ENCODE results near the gene LIPG.

The LIPG gene

DNA sequence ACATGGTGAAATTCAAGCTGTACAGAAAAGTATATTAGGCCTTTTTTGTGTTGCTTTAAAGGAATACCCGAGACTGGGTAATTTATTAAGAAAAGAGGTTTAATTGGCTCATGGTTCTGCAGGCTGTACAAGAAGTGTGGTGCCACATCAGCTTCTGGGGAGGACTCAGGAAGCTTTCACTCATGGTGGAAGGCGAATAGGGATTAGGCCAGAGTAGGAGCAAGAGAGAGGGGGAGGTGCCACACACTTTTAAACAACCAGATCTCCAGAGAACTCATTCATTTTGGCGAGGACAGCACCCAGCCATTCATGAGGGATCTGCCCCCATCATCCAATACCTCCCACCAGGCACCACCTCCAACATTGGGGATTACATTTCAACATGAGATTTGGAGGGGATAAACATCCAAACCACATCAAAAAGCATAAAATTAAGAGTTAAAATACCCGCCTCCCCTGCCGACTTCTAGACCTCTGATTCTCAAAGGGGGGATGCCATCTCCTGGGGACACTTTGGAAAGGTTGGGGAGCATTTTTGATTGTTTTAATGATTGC is 15.1 kb upstream of the LIPG start:
- DNase-seq: no peak

DNA sequence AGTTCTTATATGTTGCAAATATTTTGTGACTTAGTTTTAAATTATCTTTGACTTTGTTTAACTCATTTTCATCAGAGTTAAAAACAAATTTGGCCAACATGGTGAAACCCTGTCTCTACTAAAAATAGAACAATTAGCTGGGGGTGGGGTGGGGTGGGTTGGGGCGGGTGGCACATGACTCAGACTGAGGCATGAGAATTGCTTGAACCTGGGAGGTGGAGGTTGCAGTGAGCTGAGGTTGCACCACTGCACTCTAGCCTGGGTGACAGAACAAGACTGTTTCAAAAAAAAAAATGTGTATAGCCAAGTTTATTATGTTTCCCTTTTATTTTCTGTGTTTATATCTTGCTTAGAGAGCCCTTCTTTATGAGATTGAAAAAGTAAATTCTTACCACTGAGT is 14.2 kb upstream of the LIPG start:
- DNase-seq: no peak

DNA sequence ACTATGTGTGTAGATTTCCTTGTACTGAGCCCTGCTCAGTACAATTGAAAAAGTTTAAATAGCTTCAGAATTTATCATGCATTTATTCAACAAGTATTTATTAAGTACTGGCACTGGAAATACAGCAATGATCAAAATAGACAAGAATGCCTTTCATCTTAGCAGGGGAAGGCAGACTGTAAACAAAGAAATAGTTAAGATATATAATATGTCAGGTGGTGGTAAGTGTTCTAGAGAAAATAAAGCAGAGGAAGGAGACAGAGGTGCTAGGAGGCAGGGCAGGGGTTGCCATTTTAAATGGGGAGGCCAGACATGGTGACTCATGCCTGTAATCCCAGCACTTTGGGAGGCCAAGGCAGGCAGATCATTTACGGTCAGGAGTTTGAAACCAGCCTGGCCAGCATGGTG is 13.6 kb upstream of the LIPG start:
- no peak for DNase-seq

DNA sequence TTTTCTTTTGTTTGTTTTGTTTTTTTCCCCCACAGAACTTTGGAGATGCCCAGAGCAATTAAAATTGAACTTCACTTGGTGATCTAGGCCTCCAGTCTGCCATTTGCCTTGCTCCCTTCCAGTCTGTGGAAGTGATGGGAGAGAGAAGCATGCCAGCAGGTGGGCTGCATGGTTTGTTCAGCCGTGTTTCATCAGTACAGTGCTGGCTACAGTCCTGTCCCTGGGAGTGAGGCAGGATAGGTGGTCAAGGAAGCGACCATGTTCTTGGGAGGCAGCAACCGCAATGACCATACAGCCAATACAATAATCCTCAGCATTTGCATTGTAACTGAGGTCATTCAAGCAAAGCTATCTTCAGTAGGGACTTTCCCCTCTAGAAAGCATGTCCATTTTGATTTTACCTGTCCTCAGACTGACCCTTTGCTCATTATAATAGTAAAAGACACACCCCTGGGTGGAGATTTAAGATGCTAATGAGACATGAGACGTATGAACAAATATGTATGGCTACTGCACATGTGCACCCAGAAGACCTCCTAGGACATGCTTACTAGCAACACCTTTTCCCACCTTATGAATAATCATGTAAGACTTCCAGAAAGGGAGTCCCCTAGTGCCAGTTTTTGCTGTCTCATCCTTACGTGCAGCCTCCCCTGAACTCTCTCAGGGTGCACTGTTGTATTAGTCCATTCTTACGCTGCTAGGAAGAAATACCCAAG is 11.1 kb upstream of the LIPG start:
- DNase-seq: no peak

DNA sequence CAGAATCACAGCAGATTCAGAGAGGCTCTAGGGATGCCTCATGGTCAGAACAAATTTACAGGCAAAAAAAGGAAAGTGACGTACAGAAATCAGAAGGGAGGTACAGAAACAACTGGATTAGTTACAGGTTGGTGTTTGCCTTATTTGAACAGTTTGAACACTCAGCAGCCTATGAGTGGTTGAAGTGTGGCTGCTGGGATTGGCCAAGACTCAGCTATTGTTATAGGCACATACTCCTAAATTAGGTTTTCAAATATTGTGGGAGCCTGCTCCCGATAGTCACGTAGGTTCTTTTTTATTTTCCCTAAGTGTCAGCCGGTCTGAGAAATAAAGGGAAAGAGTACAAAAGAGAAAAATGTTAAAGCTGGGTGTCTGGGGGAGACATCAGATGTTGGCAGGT is 8.9 kb upstream of the LIPG start:
- no peak for DNase-seq

DNA sequence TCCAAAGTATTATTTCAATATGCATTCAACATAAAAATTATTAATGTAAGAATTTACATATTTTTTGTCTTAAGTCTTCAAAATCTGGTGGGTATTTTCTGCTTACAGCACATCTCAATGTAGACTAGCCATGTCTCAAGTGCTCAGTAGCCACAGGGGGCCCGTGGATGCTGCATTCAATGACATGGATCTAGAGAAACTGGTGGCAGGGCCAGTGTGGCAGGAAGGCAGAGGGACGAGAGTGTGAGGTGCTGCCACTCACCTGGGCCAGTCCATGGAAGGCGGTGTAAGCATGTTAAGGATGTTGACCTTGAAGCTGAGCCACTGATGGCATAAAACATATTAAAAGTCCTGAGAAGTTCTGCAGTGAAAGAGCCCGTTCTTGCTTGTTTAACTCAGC is 6.2 kb upstream of the LIPG start:
- no peak for DNase-seq

DNA sequence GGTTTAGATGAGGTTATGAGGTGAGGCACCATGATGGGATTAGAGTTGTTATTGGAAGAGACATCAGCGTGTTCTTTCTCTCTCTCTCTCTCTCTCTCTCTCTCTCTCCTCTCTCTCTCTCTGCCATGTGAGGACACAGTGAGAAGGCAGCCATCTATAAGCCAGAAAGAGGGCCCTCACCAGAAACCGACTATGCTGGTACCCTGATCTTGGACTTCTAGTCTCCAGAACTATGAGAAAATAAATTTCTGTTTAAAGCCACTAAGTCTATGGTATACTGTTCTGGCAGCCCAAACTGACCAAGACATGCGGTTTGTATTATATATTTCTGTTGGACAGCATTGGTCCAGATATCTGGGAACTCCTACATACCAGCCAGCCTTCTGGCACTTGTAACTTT is 3.5 kb upstream of the LIPG start:
- DNase-seq: no peak

DNA sequence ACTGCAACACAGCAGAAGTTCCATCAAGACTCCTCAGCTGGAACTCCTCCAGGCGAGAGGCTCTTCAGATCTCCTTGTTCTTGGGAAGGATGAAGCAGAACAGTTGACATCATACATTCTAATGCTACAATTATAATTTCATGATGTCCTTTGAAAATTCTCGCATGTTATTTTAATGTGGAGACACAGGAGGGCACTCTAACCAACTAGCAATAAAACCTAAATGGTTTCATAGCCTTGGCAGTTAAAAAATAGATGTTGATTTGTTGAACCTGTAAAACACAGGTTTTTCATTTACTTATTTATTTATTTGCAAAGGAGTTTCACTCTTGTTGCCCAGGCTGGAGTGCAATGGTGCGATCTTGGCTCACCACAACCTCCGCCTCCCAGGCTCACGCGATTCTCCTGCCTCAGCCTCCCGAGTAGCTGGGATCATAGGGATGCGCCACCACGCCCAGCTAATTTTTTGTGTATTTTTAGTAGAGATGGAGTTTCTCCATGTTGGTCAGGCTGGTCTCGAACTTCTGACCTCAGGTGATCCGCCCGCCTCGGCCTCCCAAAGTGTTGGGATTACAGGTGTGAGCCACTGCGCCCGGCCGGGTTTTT is 2.4 kb upstream of the LIPG start:
- peak in 1 of 2 donors; percentile 41 for DNase-seq

DNA sequence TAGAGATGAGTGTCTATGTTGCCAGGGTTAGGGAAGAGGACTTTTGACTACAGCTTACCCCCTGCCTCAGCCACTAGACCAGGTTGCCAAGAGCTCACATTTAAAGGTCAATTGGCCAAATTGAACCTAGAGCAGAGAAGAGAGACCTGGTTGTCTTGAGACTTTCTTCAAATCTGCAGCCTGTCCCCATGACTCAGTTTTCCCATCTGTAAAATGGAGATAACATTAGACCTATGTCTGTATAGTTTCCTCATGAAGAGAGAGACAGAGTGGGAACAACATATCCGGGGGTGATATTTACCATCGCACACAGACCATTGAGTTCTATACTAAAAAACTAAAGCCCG is 1.6 kb upstream of the LIPG start:
- DNase-seq: no peak

GRCh38 chr18:49560624-49561288 is 1.1 kb upstream of the LIPG start:
- no peak for DNase-seq

DNA sequence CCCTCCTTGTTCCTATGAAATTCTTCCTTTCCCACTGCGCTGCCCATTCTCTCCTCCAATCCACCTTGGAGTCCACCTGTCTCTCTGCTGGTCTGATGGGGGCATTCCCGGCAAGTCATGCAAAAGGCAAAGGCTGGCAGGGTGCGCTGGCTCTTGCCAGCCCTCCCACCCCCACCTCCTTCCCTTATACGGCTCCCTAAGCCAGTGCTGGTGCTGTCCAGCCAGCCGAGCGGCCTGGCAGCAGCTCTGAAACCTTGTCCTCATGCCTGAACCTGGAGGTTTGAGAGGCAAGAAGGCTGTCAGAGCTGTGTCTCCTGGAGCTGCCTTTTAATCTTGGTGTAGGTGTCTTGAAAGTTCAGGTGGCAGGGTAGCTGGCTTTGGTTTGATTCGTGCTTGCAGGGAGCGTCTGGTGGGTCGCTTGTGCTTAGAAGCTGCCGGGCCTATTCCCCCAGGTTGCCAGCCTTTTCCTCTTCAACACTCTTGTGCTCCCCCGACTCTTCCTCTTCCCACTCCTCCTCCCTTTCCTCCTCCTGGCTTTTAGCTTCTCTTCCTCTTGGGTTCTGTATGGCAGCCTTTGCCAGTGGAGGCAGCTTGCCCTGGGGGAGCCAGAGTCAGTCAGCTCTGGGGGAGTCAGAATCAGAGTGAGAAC is 748 bp downstream of the LIPG start:
- DNase-seq: no peak

- DNase-seq: no peak
These were observed 1.3 kb downstream of the LIPG start for GRCh38 chr18:49563130-49563540.

- DNase-seq: no peak
These were observed 2.1 kb downstream of the LIPG start for GRCh38 chr18:49563701-49564517.

DNA sequence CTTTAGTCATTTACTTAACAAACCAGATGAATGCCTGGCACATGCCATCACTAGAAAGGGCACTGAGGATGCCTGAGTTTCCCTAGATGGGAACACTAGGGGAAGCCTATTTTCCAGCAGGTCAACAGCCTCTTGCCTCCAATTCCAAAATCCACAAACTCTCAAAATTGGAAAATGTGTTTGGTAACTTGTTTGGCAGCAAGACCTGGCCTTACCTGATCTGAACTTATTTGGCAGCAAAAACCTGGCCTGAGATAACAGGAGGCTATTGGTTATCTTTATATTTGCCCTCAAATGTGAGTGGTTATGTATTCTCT is 2.6 kb downstream of the LIPG start:
- DNase-seq: no peak

DNA sequence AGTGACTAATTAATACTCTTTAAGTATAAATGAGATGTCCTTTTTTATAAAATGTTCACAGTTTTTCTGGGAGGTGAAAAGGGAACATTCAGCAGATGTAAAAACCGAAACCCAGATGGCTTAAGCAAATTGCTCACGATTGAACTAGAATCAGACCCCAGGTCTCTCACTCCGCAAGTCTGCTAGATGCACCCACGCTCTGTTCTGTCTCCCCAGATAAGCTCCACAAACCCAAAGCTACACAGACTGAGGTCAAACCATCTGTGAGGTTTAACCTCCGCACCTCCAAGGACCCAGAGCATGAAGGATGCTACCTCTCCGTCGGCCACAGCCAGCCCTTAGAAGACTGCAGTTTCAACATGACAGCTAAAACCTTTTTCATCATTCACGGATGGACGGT is 3.2 kb downstream of the LIPG start:
- DNase-seq: no peak

- no peak for DNase-seq
These were observed 3.8 kb downstream of the LIPG start for GRCh38 chr18:49565612-49566011.

GRCh38 chr18:49566217-49566770 is 4.4 kb downstream of the LIPG start:
- no peak for DNase-seq

- no peak for DNase-seq
These were observed 5.1 kb downstream of the LIPG start for GRCh38 chr18:49566985-49567384.

DNA sequence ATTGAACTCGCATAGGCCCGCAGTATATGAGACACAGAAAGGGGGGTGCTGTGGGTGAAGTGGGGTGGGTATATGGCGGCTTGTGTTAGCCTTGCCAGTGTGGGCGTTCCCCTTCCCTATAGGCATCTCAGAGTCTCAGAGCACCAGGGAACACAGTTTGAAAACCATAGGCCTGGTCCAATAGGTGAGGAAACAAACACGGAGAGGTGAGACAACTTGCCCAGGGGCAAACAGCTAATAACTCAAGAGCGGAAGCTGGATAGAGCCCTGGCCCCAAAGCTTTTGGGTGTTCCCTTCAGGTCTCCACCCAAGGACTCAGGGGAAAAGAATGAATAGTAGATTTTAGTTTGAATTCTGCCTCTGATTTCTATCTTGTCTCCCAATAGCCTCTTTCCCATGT is 7.9 kb downstream of the LIPG start:
- no peak for DNase-seq

DNA sequence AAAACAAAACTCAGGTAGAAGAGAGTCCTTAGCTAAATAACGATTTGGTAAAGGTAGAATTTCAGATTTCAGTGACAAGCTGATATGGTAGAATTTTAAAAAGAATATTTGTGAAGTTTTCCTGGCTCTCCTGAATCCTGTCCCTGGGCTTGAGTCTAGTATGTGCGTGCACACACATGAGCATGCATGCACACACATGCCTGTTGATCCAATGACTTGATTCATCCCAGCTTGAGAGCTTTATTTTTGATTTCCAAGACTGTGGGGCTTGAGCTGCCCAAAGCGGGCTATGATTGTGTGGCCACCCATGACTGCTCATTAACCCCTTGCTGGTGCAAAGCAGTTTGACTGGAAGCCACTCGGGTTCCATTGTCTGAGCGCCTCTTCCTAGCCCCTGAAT is 9.0 kb downstream of the LIPG start:
- no peak for DNase-seq

- DNase-seq: no peak
These were observed 10.9 kb downstream of the LIPG start for GRCh38 chr18:49572611-49573345.

- no peak for DNase-seq
These were observed 12.0 kb downstream of the LIPG start for GRCh38 chr18:49573835-49574234.
